Thymus (tissue), 11 donors: Measurements from ENCODE around the gene STK39. TPM values are rescaled to one million over a fixed set of nuclear protein-coding genes. Genes with fewer than 3 reads are reported as not detected.

Experiments
- DNase-seq, 9 donors: peaks; one replicate each; pipeline ENCODE4 v3.0.0-alpha.2; 2013; ENCODE audit warnings: low spot score in 9 of 9, low read depth in 6 of 9, missing footprints in 1 of 9
- H3K27ac ChIP-seq, 2 donors: one replicate each; pipeline ENCODE4 v1.5.1; 2013; ENCODE audit warnings: control low read depth in 1 of 2, low read depth in 1 of 2, low read length in 1 of 2, mild to moderate bottlenecking in 1 of 2, moderate library complexity in 1 of 2
- H3K27me3 ChIP-seq, 2 donors: one replicate each; pipeline ENCODE4 v1.5.1; 2013; ENCODE audit warnings: low read length in 1 of 2; ENCODE audit not compliant: control insufficient read depth in 2 of 2, insufficient read depth in 1 of 2
- H3K36me3 ChIP-seq, 2 donors: one replicate each; pipeline ENCODE4 v1.5.1; 2013; ENCODE audit warnings: low read length in 1 of 2, mild to moderate bottlenecking in 1 of 2, moderate library complexity in 1 of 2; ENCODE audit not compliant: control insufficient read depth in 2 of 2, insufficient read depth in 2 of 2
- H3K4me1 ChIP-seq, 2 donors: one replicate each; pipeline ENCODE4 v1.5.1; 2013; ENCODE audit warnings: low read length in 2 of 2; ENCODE audit not compliant: control insufficient read depth in 2 of 2, insufficient read depth in 2 of 2
- H3K4me3 ChIP-seq, 2 donors: one replicate each; pipeline ENCODE4 v1.5.1; 2013; ENCODE audit warnings: low read length in 2 of 2, control low read depth in 1 of 2, mild to moderate bottlenecking in 1 of 2
- H3K9me3 ChIP-seq, 2 donors: one replicate each; pipeline ENCODE4 v1.5.1; 2013; ENCODE audit warnings: low read length in 1 of 2, mild to moderate bottlenecking in 1 of 2; ENCODE audit not compliant: control insufficient read depth in 2 of 2, insufficient read depth in 1 of 2
- WGBS: extraction: QIAGEN DNeasy Blood & Tissue Kit; methylation state at CpG from one replicate; pipeline ENCODE4 v1.1.7; 2013; 5-methylcytosine and 5-hydroxymethylcytosine counted together
- polyA plus RNA-seq: library from polyadenylated mRNA; stranded (reverse); fragments of 200-250 nt; gene quantifications from one replicate; pipeline ENCODE4 v1.2.3, GENCODE V29; 2013
- total RNA-seq: library from RNA; stranded (reverse); fragments of 120-200 nt; gene quantifications from one replicate; pipeline ENCODE4 v1.2.4, GENCODE V29; 2013
- donor health status: healthy.

Gene STK39
- total and polyA plus RNA-seq, 2 donors, result 30.7 to 34.1 TPM

DNA sequence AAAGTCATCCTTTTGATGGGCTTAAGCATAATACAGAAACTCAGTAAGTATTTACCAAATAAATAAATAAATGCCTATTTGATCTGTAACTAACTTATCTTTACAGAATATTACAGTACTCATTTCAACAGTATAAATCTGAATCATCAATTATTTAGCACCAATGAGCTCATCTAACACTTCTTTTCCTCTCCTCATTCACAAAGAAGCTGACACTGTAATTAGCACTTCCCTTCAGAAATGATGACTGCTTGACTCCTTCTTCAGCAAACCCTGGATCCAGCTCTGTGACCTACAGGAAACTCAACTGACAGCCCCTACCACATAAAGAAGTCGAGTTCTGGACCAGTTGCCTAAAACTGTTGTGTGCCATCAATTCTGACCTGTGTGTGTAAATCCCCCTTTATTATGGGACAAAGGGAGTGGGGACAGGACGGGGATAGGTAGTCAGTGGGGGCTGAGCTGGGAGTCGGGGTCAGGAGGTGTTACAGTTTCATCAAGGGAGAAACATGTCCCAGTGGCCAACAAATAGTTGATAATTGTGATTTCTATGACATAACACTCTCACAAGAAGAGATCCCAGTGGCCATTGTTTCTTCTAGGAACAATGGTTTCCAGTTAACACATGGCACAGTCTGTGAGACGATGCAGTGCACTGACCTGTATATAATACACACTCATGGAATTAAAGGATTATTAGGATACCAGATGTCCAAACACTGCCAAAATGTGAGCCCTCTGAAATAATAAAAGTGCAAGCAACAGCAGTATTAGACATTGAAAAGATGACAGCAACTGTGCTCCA is 68.7 kb downstream of the STK39 start:
- H3K4me1 ChIP-seq, result peaks cover 14 to 18% of the 10 kb centered on the region in 2 donors
- H3K9me3 ChIP-seq, result no peaks in the 10 kb centered on the region
- no peak overlapping the region for H3K4me3 ChIP-seq
- no peak overlapping the region for H3K27ac ChIP-seq
- H3K27me3 ChIP-seq, result no peaks in the 10 kb centered on the region
- peaks cover 0 to 16% of the 10 kb centered on the region in 2 donors for H3K36me3 ChIP-seq
- no peak for DNase-seq
- WGBS, result 96% methylated on average over 4 of the region's 4 CpGs

DNA sequence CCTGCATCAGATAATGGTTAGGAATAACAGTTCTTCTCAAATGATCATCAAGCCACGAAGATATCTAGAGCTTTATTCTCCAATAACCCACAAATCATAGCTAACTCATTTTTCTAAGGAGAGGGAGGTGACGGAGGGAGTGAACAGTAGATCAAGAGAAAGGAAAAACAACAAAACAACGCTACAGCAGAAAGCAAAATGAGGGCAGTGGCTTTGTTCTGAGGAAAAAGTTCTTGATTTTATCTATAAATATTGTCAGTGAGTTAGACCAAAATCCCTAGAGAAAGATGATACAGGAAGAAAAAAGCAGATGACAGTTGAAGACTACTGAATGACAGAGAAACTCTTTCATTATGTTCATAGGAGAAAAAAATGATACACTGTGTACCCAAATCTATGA is 71.0 kb downstream of the STK39 start:
- H3K9me3 ChIP-seq, result no peaks in the 10 kb centered on the region
- peaks cover 0 to 12% of the 10 kb centered on the region in 2 donors for H3K36me3 ChIP-seq
- no peak overlapping the region for H3K4me3 ChIP-seq
- H3K27me3 ChIP-seq, result no peaks in the 10 kb centered on the region
- peak in 3 of 9 donors; percentile 37 to 52 (median 38) for DNase-seq
- H3K4me1 ChIP-seq, result peaks cover 14 to 18% of the 10 kb centered on the region in 2 donors
- H3K27ac ChIP-seq, result peak overlapping the region in 1 of 2 donors; percentile 33
- 22% methylated on average over 3 of the region's 3 CpGs for WGBS

DNA sequence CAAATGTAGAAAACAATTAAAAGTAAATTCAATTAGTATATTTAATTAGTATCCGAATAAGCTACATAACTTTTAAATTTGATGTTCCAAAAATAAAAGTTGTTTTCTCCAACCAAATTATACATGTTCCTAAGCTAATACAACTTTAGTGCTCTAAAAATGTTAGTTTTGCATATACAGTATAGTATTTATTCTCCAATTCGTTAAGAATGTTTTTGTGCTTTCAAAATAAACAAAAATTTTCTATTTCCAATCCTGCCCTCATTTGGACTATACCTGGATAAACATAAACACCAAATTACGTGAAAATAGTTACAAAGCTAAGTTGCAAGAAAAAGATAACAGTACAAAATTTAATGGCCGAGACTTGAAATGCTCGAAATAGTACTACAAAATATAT is 71.9 kb downstream of the STK39 start:
- no peaks in the 10 kb centered on the region for H3K27me3 ChIP-seq
- H3K36me3 ChIP-seq, result peaks cover 0 to 7% of the 10 kb centered on the region in 2 donors
- no peak overlapping the region for H3K27ac ChIP-seq
- H3K4me3 ChIP-seq, result no peak overlapping the region
- H3K9me3 ChIP-seq, result no peaks in the 10 kb centered on the region
- WGBS, result 99% methylated on average over 5 of the region's 5 CpGs
- peaks cover 14 to 18% of the 10 kb centered on the region in 2 donors for H3K4me1 ChIP-seq
- DNase-seq, result no peak

DNA sequence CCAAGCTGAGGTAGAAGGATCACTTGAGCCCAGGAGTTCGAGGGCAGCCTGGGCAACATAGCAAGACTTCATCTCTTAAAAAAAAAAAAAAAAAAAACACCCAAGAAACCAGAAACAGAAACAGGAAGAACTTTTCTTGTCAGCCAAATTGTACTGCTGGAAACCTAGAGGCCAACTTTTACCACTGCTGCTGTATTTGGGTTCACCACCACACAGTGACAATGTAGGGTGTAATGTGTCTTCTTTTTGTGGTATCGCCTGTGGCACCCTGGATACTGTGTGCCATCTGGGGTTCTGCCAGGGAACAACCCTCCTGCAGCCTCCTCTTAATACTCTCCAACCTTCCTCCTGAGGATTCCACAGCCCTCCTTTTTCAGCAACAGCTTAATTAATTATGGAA is 72.6 kb downstream of the STK39 start:
- Histone ChIP-seq H3K36me3 (peaks cover 0 to 7% of the 10 kb centered on the region in 2 donors), H3K27me3 (no peaks in the 10 kb centered on the region), H3K4me3 (no peak overlapping the region), H3K4me1 (peaks cover 15 to 18% of the 10 kb centered on the region in 2 donors), H3K9me3 (no peaks in the 10 kb centered on the region), H3K27ac (peak overlapping the region; percentile 46 to 75)
- WGBS, result 74% methylated on average over 2 of the region's 2 CpGs
- peak in 3 of 9 donors; percentile 27 to 67 (median 44) for DNase-seq

DNA sequence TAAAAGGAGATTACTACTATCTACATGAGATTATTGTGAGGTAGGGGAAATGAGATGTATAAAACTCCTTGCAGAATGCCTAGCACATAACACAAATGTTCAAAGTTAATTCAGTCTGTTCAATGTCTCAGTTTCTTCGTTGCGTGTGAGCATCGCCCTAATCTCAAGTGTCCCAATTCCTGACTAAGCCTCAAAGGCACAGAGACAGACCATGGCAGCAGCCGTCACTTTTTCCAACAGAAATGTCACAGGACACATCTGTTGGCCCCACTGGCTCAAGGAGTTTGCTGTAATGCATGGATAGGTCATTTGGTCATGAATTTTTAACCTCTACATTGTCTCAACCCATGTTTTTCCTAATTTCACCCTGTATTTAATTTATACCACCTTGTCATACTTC is 75.3 kb downstream of the STK39 start:
- no peaks in the 10 kb centered on the region for H3K27me3 ChIP-seq
- H3K27ac ChIP-seq, result no peak overlapping the region
- no peak overlapping the region for H3K4me3 ChIP-seq
- WGBS, result 97% methylated on average over 4 of the region's 4 CpGs
- no peaks in the 10 kb centered on the region for H3K9me3 ChIP-seq
- no peak for DNase-seq
- H3K36me3 ChIP-seq, result no peaks in the 10 kb centered on the region
- peaks cover 13 to 14% of the 10 kb centered on the region in 2 donors for H3K4me1 ChIP-seq

DNA sequence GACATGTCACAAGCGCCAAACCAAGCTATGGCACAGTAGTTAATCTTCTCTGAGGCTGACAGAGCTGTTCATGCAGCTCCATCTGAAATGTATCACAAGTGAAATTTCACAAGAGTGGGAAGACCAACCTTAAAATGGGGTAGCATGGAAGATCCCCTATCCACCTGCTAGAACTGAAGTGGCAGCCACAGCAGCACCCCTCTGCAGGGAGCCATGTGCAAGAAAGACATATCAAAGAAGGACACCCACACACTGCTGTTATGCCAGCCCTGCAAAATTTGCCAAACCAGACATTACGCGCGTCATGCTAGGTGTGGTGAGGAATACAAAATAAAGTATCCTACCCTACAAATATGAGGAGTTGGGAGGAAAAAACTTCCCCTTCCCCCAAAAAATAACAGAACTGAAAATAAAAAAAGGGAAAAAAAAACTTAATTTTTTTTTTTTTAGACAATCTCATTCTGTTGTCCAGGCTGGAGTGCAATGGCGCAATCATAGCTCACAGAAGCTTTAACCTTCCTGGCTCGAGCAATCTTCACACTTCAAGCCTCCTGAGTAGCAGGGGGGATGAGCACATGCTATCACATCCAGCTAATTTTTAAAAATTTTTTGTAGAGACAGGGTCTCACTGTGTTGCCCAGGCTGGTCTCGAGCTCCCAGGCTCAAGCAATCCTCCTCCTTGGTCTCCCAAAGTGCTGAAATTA is 76.2 kb downstream of the STK39 start:
- peaks cover 0 to 4% of the 10 kb centered on the region in 2 donors for H3K36me3 ChIP-seq
- DNase-seq, result no peak
- H3K4me3 ChIP-seq, result no peak overlapping the region
- H3K4me1 ChIP-seq, result peaks cover 7 to 8% of the 10 kb centered on the region in 2 donors
- 94% methylated on average over 7 of the region's 7 CpGs for WGBS
- no peaks in the 10 kb centered on the region for H3K9me3 ChIP-seq
- H3K27me3 ChIP-seq, result no peaks in the 10 kb centered on the region
- H3K27ac ChIP-seq, result no peak overlapping the region

DNA sequence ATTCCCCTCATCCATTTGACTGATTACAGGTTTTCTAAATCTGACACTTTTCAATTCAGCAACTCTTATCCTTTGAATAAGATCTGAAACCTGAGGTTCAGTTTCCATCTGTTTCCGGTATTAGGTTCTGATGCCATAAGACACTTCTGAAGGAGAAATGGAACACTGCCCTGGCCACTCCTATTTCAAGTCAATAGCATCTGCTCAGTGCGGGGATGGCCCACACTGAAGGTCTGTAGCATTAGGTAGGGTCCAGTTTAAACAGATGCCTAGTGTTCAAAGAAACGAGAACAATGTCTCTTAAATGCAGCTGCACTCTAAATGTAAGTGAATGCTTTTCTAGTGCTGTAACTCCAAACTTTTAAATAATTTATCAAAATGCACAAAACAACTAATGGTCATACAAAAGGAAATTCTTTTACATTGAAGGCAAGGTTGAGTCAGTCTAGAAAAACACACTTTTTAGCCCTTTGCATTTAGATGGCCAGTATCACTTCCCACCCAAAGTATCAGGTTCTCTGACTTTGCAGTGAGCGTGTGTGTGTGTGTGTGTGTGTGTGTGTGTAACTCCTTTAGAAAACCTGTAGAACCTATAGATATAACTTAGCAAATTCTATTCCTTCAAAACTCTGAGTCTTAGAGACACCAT is 78.2 kb downstream of the STK39 start:
- H3K4me3 ChIP-seq, result no peak overlapping the region
- H3K9me3 ChIP-seq, result no peaks in the 10 kb centered on the region
- no peak for DNase-seq
- H3K27me3 ChIP-seq, result no peaks in the 10 kb centered on the region
- 95% methylated on average over 4 of the region's 4 CpGs for WGBS
- peaks cover 0 to 2% of the 10 kb centered on the region in 2 donors for H3K4me1 ChIP-seq
- peaks cover 3 to 10% of the 10 kb centered on the region in 2 donors for H3K36me3 ChIP-seq
- no peak overlapping the region for H3K27ac ChIP-seq

DNA sequence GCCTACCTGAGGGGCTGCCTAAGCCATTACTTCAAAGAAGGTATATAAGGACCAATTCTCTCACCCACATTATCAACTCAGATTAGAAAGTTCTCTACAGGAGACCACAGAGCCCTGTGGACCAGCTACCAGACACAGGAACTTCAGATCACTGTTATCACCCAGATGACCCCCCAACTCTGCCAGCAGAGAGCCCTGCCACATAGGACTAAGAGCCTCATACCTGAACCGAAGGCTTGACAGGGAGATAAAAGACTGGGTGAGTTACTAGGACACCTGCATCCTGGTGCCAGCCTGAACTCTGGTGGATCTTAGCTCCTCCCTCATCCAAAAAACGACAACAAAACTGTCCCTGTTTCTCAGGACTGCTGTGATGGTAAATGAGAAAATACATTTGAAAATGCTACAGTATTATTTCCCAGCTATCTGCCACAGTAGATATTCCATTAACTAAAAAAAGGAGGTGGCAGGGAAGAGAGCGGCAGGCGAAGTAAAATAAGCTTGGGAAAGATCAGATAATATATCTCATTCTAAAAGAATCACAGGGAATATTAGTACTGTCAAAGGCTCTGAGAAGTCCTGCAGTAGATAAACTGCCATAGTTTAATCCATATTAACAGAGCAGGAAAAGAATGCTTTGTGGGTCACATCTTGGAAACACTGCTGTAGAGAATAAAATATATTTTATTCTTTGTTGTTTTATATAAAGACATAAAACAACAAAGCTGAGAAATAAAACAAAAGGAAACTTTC is 79.7 kb downstream of the STK39 start:
- no peak for DNase-seq
- H3K4me3 ChIP-seq, result no peak overlapping the region
- H3K27ac ChIP-seq, result no peak overlapping the region
- peaks cover 3 to 13% of the 10 kb centered on the region in 2 donors for H3K36me3 ChIP-seq
- no peaks in the 10 kb centered on the region for H3K27me3 ChIP-seq
- H3K4me1 ChIP-seq, result peaks cover 0 to 2% of the 10 kb centered on the region in 2 donors
- H3K9me3 ChIP-seq, result no peaks in the 10 kb centered on the region
- 93% methylated on average over 4 of the region's 4 CpGs for WGBS
